ENCODE measurements around the gene FXR2.

DNA sequence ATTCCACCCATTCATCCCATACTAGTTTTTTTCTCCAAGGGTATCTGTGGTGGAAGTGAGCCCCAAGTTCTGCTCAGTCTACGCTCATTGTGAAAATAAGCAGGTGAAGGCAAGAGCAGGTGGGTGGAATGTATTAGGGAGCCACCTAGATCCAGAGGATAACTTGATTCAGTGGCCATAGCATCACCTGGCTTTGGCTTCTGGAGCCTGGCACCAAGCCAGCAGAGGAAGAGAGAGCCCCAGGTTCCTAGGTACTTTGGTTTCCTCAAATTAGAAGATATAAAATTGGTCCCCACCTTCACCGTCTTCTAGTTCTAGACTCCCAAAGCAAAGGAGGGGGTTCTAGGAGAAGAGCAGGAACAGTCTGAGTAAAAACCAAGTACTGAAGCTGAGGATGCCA lies 4.1 kb downstream of the FXR2 start:
- TF ChIP-seq, protein P1, sequence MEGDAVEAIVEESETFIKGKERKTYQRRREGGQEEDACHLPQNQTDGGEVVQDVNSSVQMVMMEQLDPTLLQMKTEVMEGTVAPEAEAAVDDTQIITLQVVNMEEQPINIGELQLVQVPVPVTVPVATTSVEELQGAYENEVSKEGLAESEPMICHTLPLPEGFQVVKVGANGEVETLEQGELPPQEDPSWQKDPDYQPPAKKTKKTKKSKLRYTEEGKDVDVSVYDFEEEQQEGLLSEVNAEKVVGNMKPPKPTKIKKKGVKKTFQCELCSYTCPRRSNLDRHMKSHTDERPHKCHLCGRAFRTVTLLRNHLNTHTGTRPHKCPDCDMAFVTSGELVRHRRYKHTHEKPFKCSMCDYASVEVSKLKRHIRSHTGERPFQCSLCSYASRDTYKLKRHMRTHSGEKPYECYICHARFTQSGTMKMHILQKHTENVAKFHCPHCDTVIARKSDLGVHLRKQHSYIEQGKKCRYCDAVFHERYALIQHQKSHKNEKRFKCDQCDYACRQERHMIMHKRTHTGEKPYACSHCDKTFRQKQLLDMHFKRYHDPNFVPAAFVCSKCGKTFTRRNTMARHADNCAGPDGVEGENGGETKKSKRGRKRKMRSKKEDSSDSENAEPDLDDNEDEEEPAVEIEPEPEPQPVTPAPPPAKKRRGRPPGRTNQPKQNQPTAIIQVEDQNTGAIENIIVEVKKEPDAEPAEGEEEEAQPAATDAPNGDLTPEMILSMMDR (IDR thresholded peaks at IDR 0.05; ENCODE audit: extremely low read depth in 1 of 2, insufficient read depth in 1 of 2, low read depth in 1 of 2, low read length in 2 of 2): no peak
- TF ChIP-seq EZH2 (IDR thresholded peaks at IDR 0.05; ENCODE audit: borderline replicate concordance, low read depth, low read length, severe bottlenecking): no peak
- TF ChIP-seq, protein P2, sequence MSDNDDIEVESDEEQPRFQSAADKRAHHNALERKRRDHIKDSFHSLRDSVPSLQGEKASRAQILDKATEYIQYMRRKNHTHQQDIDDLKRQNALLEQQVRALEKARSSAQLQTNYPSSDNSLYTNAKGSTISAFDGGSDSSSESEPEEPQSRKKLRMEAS (IDR thresholded peaks at IDR 0.05; ENCODE audit: insufficient read depth, insufficient read length): no peak
- TF ChIP-seq POLR2A (IDR thresholded peaks at IDR 0.05; ENCODE audit: low read depth, low read length): no peak
- TF ChIP-seq POLR2AphosphoS5 (IDR thresholded peaks at IDR 0.05; ENCODE audit: insufficient read depth, low read depth, low read length): no peak
- no peak for TF ChIP-seq FOS (IDR thresholded peaks at IDR 0.05; ENCODE audit: borderline replicate concordance, insufficient read depth, low read length)

Measured in endothelial cell of umbilical vein (primary cell).